ENCODE measurements around the gene BRD3OS.

Gene BRD3OS

DNA sequence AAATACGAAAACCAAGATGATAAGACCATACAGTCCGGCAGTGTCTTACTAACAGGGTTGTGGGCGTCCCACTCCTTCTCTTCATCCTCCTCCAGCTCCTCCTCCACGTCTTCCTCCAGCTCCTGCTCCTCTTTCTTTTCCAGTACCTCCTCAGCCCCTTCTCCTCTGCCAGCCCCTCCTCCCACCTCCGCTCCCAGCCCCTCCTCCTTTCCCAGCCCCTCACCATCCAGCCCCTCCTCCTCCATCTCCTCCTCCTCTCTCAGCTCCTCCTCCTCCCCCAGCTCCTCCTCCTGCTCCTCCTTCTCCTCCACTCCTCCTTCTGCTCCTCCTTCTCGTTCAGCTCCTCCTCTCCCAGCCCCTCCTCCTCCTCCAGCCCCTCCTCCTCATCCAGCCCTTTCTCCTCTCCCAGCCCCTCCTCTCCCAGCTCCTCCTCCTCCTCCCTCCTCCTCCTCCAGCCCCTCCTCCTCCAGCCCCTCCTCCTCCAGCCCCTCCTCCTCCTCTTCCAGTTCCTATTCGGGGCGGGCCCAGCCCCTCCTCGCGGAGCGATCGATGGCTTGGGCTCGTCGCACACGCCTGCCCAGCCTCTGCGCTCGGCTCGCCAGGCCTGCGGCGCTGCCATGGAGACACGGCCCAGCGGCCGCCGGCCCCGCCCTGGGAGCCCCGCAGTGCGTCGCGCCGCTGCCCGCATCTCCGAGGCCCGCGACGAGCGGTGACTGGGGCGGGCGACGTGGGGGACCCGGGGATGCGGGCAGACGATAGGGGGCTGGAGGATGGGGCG is at the start of gene BRD3OS:
Gene BRD3OS (plus strand): TSS at position 654 of the 778 bp plus-strand sequence. CDS start 1,267 bp downstream, outside the sequence.
- peak; percentile 79 to 89 (median 80) for DNase-seq (ENCODE audit: low read depth in 3 of 3)

GRCh38 chr9:133975511-133975910 is 49.8 kb upstream of the BRD3OS start:
- no peak for DNase-seq (ENCODE audit: low read depth in 3 of 3)

DNA sequence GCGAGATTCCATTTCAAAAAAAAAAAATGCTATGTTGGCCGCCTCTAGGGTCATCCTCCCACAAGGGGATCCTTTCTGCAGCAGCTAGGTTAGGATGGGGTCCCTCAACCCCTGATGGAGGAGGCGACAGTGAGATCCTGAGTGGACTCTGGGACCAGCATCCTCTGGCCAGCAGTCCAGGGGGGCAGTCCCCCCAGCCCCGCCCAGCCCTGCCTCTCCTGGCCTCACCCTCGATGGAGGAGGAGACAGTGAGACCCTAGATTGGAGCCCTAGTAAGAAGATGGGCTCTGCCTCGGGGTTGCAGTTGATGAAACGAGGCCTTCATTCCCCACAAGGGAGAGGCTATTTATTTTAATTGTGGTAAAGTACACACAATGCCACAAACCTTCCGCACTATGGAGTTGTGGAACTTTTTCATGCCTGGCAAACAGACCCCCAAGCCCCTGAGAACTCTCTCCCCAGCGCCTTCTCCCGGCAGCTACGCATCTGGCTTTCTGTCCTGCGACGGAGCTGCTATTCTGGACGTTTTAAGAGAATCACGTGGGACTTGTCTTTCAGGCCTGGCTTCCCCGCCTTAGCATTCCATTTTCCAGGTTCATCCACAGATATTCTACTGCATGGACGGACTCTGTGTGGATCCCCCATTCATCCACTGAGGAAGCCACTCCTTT is 49.0 kb upstream of the BRD3OS start:
- no peak for DNase-seq (ENCODE audit: low read depth in 3 of 3)

GRCh38 chr9:133976887-133977286 is 48.4 kb upstream of the BRD3OS start:
- no peak for DNase-seq (ENCODE audit: low read depth in 3 of 3)

DNA sequence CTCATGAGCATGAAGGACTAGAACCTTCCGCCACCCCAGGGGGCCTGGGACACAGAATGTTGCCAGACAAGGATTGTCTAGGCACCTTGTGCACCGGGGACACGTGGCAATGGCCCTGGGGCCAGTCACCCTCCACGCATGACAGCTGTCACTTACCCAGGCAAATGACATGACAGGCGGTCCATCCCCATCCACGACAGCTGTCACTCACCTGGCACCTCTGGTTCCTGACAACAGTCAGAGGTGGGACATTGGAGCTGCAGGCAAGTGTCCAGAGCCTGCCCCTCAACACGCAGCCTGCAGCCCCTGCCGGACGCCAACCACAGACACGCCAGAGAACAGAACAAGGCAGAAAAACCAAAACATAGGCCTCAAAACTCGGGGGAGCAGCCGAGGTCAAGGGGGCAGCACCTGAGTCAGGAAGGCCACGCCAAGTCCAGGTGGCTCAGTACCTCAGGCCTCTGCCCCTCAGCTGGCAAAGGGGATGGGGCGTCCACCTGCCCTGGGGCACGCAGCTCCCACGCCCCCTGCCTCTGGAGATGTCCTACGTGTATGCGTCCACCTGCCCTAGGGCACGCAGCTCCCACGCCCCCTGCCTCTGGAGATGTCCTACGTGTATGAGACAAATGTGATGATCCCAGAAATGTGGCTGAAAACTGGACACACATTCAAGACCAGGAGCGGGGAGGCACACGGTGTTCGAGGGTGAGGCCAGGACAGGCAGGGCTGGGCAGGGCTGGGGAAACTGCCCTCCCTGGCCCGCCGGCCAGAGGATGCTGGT is 47.7 kb upstream of the BRD3OS start:
- no peak for DNase-seq (ENCODE audit: low read depth in 3 of 3)

DNA sequence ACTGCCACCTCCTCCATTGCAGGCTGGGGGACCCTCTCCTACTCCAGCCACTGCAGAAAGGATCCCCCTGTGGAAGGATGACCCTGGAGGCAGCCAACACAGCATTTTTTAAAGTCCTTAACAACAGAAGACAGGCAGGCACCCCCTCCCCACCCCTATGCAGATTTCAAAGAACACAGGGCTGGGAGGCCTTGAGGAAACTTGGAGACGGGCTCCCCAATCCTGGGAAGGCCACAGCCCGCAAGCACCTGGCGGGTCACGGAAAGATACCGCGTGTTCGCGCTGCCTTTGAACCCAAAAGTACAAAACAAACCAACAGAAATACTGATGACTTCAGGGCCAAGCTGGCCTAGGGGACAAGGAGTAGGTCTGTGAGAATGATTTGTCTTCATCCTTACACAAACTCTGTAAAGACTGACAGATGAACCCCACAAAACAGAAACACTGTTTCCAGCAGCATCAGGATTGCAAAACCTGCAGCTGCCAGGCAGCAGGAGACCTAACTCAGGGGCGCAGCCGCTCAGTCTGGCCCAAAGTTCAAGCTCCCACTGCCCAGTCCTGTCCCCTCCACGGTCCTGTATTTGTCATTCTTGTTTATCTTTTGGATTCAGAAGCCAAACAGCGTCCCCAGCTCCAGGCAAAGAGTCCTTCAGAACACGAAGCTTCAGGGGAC is 46.9 kb upstream of the BRD3OS start:
- no peak for DNase-seq (ENCODE audit: low read depth in 3 of 3)

GRCh38 chr9:133978899-133979272 is 46.4 kb upstream of the BRD3OS start:
- no peak for DNase-seq (ENCODE audit: low read depth in 3 of 3)

DNA sequence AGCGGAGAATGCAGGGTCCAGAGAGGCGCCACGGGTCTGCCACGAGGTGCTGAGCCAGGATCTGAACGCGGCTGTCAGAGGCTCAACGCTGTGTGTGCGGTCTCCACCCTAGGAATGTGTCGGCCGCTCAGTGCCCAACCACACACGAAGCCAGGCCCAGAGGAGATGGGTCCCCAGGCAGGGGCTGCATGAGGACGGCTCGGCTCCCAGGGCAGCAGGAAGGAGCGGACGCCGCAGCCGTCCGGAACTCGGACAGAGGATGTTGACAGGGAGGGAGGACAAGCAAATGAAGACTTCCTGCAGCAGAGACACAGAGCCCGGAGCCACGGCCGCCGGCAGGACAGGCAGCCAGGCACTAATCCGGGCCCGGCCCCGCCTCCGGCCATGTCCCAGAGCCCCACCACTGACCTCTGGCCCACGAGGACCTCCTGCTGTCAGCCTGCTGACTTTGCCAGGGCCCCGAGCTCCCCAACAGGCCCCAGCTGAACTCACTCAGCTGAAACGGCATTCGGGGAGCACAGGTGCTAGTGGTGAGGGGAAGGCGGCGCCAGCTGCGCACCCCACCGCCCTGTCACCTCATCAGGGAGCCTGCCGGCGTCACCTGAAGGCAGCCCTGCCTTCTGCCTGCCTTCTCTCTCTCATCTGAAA is 45.9 kb upstream of the BRD3OS start:
- no peak for DNase-seq (ENCODE audit: low read depth in 3 of 3)

GRCh38 chr9:133979921-133980863 is 45.1 kb upstream of the BRD3OS start:
- DNase-seq (ENCODE audit: low read depth in 3 of 3): no peak

DNA sequence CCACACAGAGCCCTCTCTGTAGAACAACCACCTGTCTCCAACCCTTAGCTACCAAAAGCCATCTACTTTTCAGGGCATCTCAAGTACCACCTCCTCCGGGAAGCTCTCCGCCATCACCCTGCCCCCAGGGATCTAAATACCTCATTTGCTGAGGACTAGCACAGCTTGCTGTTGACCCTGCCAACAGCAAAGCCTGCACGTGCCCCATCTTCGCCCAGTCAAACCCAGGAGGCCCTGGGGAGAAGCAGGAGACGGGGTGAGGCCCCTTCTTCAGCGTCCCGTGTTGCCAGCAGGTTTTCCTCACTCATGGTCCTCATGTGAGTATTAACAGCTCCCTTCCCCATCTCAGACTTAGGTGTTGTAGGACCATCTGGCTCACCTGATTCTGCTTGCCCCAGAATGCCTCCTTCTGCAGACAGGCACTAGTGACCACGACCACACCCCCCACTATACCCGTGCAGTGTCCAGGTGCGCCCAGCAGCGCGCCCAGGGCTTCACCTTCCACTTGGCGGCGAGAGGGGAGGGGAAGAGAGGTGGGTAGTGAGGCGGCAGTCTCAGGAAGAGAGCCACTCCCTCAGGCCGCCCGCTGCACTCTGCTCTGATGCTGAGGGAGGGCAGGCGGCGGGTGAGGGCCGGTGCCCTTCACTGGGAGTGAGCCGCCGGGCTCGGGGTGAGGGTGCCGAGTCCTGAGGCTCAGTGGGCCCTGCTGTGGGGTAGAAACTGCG is 44.3 kb upstream of the BRD3OS start:
- DNase-seq (ENCODE audit: low read depth in 3 of 3): no peak

GRCh38 chr9:133981589-133981957 is 43.7 kb upstream of the BRD3OS start:
- no peak for DNase-seq (ENCODE audit: low read depth in 3 of 3)

DNA sequence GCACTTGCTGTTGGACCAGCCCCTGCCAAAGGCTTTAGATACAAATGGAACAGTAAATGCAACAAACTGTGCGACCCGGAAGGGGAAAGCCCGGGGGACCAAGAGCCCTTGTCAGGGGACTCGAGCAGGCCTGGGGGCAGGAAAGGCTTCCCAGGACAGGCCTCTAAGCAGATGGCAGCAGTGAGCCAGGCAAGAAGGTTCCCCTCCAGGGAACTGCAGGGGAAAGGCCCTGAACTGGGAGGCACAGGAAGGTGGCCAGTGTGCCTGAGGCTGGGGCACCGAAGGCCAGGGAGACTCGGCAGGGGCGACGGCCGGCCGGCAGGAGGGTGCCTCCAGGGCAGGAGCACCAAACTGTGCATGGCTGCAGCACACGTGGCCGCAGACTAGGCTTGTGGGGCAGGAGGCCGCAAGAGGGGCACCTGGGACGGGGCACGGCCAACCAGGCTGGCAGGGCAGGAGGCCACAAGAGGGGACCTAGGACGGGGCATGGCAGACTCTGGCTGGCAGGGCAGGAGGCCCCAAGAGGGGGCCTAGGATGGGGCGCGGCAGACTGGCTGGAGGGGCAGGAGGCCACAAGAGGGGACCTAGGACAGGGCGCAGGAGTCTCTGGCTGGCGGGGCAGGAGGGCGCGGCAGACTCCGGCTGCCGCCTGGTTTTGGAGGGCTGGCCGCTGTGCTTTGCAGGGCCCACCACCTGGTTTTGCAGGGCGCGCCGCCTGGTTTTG is 43.2 kb upstream of the BRD3OS start:
- DNase-seq (ENCODE audit: low read depth in 3 of 3): no peak

- no peak for DNase-seq (ENCODE audit: low read depth in 3 of 3)
These were observed 42.1 kb upstream of the BRD3OS start for GRCh38 chr9:133982971-133983720.

GRCh38 chr9:133986061-133986460 is 39.2 kb upstream of the BRD3OS start:
- no peak for DNase-seq (ENCODE audit: low read depth in 3 of 3)

- DNase-seq (ENCODE audit: low read depth in 3 of 3): no peak
These were observed 38.4 kb upstream of the BRD3OS start for GRCh38 chr9:133986774-133987445.

DNA sequence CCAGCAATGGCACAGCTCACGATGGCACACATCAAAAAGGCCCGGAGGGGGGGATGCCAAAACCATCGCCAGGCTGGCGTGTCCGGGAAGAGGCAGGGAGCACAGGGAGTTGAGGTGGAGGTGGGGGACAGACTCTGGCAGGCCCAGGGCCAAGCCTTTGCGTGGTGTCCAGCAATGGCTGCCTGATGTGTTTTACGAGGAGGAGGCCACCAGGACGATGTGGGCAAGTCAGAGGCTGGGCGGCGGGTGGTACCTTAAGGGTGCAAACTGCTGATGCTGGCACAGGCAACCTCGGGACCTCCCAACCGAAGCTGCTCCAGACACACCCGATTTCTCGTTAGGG is 37.9 kb upstream of the BRD3OS start:
- no peak for DNase-seq (ENCODE audit: low read depth in 3 of 3)

DNA sequence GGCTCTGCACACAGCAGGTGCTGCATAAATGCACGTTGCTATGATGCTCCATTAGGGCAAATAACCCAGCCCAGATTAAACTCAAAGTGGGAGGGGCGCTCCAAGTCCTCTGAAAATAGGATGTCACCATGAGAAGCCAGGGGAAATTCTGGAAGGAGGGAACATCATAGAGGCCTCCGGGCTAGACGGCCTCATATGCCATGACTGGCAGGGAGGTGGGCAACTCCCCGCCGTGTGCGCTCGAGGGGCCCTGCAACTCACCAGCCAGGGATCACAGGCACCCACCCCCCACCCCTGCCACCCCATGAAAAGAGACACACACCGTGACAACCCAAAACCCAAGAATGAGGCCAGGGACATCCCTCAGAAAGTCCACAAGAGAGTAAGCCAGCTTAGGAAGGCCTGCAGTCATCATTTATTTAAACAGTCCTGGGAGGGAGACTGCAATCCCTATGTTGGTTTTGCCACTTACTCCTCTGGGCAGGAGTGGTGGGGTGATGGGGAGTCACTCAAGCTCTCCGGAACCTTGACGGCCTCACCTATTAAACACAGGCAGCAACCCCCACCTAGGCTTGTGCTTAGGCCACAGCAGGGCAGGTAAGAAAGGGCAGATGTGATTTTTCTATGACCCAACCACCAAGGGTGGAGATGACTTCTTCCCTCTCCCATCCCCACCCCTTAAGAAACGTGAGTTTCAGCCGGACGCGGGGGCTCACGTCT is 37.2 kb upstream of the BRD3OS start:
- DNase-seq (ENCODE audit: low read depth in 3 of 3): no peak
